Testis (tissue), 3 donors: Measurements from ENCODE around the gene EXOG. TPM values are rescaled to one million over a fixed set of nuclear protein-coding genes. Genes with fewer than 3 reads are reported as not detected.

Source experiments
- DNase-seq: peaks from one replicate; pipeline ENCODE4 v3.0.0-alpha.2; 2019
- H3K27ac ChIP-seq, 2 donors: fragments of 200-600 bp; sonication (generic); one replicate each; pipeline ENCODE4 v1.5.1; 2019
- H3K27me3 ChIP-seq: fragments of 200-600 bp; sonication (generic); one replicate; pipeline ENCODE4 v1.5.1; 2019
- H3K36me3 ChIP-seq: fragments of 200-600 bp; sonication (generic); one replicate; pipeline ENCODE4 v1.5.1; 2017; ENCODE audit warnings: low read depth; ENCODE audit errors: missing control alignments
- H3K4me1 ChIP-seq: fragments of 200-600 bp; sonication (generic); one replicate; pipeline ENCODE4 v1.5.1; 2019
- H3K4me3 ChIP-seq, 2 donors: fragments of 200-600 bp; sonication (generic); one replicate each; pipeline ENCODE4 v1.5.1; 2017 to 2019
- H3K9me3 ChIP-seq: fragments of 200-600 bp; sonication (generic); one replicate; pipeline ENCODE4 v1.5.1; 2017
- CTCF ChIP-seq, 3 experiments: fragments of 450-650 bp in 2 of 3; fragments of 200-600 bp in 1 of 3; sonication (generic) in 1 of 3; IDR thresholded peaks; one replicate each; pipeline ENCODE4 v1.5.1; 2016 to 2019; ENCODE audit warnings: antibody characterized with exemption in 3 of 3, mild to moderate bottlenecking in 2 of 3, moderate library complexity in 1 of 3
- POLR2A ChIP-seq: fragments of 450-650 bp; IDR thresholded peaks from one replicate; pipeline ENCODE4 v1.6.1; 2017; ENCODE audit warnings: antibody characterized with exemption, mild to moderate bottlenecking, moderate library complexity
- WGBS, 2 donors: methylation state at CpG; one replicate each; pipeline ENCODE4 v1.1.5; 2018; 5-methylcytosine and 5-hydroxymethylcytosine counted together
- intact Hi-C: fragments of 100-400 bp; cut with DNase I; formaldehyde crosslinking; loops from one replicate; pipeline ENCODE4 v1.15.1; 2023; ENCODE audit warnings: low total_unique reads
- polyA plus RNA-seq: library from polyadenylated mRNA; stranded (reverse); fragments of 350-450 nt; fragmentation: Illumina TruSeq; extraction: RNeasy Lipid Tissue Mini Kit (QIAGEN cat#74804); gene quantifications from one replicate; pipeline ENCODE4 v1.2.3, GENCODE V29; 2014; ENCODE audit warnings: low read depth, low replicate concordance; ENCODE audit not compliant: insufficient read depth
- total RNA-seq, 2 donors: library from RNA; depleted of rRNA; stranded (reverse); fragments of >200 nt; gene quantifications; one replicate each; pipeline ENCODE4 v1.2.3, GENCODE V29; 2016

The EXOG gene
- total and polyA plus RNA-seq, 3 donors from 2014 or later, result 14.8 to 17.3 (median 15.7) TPM

- 90 to 94% methylated on average over 4 of the region's 4 CpGs for WGBS, 2 donors
- intact Hi-C loops, result no loop called here
Measured at GRCh38 chr3:38545983-38546382, 49.8 kb downstream of the EXOG start.

GRCh38 chr3:38548154-38548931 lies 52.2 kb downstream of the EXOG start:
- TF ChIP-seq CTCF (IDR thresholded peaks at IDR 0.05), result no peak
- TF ChIP-seq POLR2A, result no peak
- intact Hi-C loops, result no loop called here

More at GRCh38 chr3:38545983-38546382, 49.8 kb downstream of the EXOG start:
- TF ChIP-seq CTCF (IDR thresholded peaks at IDR 0.05) (no peak), POLR2A (no peak)
- Histone ChIP-seq H3K4me1 (no peaks in the 10 kb centered on the region), H3K9me3 (no peaks in the 10 kb centered on the region), H3K27ac (no peak overlapping the region), H3K27me3 (no peaks in the 10 kb centered on the region), H3K36me3 (no peaks in the 10 kb centered on the region), H3K4me3 (no peak overlapping the region)
- DNase-seq, result peak; percentile 10

DNA sequence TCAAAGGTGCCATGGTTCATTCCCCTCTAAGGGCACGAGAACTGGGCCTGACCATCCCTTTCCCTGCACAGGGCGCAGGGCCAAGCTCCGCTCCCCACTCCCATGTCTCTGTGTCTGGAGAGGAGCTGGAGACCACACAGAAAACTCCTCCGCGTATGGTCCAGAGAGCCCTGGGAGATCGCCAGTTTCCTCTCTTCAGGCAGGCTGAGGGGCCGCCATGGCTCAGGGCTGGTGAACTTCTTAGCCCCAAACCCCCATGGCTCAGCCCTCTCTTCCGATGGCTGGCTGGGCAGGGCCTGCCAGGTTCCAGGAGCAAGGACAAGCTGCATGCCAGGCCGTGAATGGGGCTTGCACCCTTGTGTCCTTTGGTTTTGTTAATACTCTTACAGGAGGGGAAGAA lies 52.9 kb downstream of the EXOG start:
- H3K4me3 ChIP-seq, result no peak overlapping the region
- no peaks in the 10 kb centered on the region for H3K27me3 ChIP-seq
- TF ChIP-seq POLR2A, result no peak
- TF ChIP-seq CTCF (IDR thresholded peaks at IDR 0.05), result no peak
- WGBS, 2 donors, result 73 to 93% methylated on average over 6 to 9 of the region's 9 CpGs
- no peaks in the 10 kb centered on the region for H3K4me1 ChIP-seq
- H3K9me3 ChIP-seq, result no peaks in the 10 kb centered on the region
- no peak for DNase-seq
- H3K36me3 ChIP-seq, result no peaks in the 10 kb centered on the region
- no peak overlapping the region for H3K27ac ChIP-seq
- intact Hi-C loops, result no loop called here

More at GRCh38 chr3:38548154-38548931, 52.2 kb downstream of the EXOG start:
- 78 to 90% methylated on average over 17 of the region's 17 CpGs for WGBS, 2 donors
- Histone ChIP-seq H3K9me3 (no peaks in the 10 kb centered on the region), H3K27me3 (no peaks in the 10 kb centered on the region), H3K36me3 (no peaks in the 10 kb centered on the region), H3K4me3 (no peak overlapping the region), H3K4me1 (no peaks in the 10 kb centered on the region), H3K27ac (no peak overlapping the region)
- DNase-seq, result peak; percentile 2

- no peak for TF ChIP-seq POLR2A
- no peak for TF ChIP-seq CTCF (IDR thresholded peaks at IDR 0.05)
- no peaks in the 10 kb centered on the region for H3K36me3 ChIP-seq
- no peaks in the 10 kb centered on the region for H3K9me3 ChIP-seq
- intact Hi-C loops, result no loop called here
- no peak overlapping the region for H3K27ac ChIP-seq
- H3K4me1 ChIP-seq, result no peaks in the 10 kb centered on the region
- WGBS, 2 donors, result 86 to 96% methylated on average over 7 of the region's 7 CpGs
- H3K4me3 ChIP-seq, result no peak overlapping the region
- H3K27me3 ChIP-seq, result no peaks in the 10 kb centered on the region
- DNase-seq, result peak; percentile 9
Measured at GRCh38 chr3:38549486-38549885, 53.3 kb downstream of the EXOG start.
